GM23248 (cell line): ENCODE results near the gene DGKE.

Source experiments
- EZH2 ChIP-seq: fragments of 200-600 bp; sonication (generic); IDR thresholded peaks from 2 replicates; pipeline ENCODE4 v1.6.1; 2018; ENCODE audit warnings: antibody characterized with exemption, mild to moderate bottlenecking; ENCODE audit not compliant: insufficient read depth, poor library complexity, severe bottlenecking
- EZH2phosphoT487 ChIP-seq: fragments of 200-600 bp; sonication (generic); IDR thresholded peaks from 2 replicates; pipeline ENCODE4 v1.6.1; 2018; ENCODE audit warnings: antibody characterized with exemption, moderate library complexity, mild to moderate bottlenecking, low read depth; ENCODE audit not compliant: insufficient read depth

GRCh38 chr17:56903560-56903959 lies 69.6 kb downstream of the DGKE start:
- TF ChIP-seq EZH2 = no peak
- no peak for TF ChIP-seq EZH2phosphoT487
